Omental fat pad (tissue), 4 donors: ENCODE results near the gene ADRA2A. TPM values are rescaled to one million over a fixed set of nuclear protein-coding genes. Genes with fewer than 3 reads are reported as not detected.

ENCODE experiments used
- ATAC-seq: fragments of 150-250 bp; one replicate; pipeline ENCODE4 v1.9.1; 2016; ENCODE audit warnings: mild to moderate bottlenecking, moderate library complexity; ENCODE audit not compliant: low FRiP score
- DNase-seq: peaks from one replicate; pipeline ENCODE4 v3.0.0-alpha.2; 2019; ENCODE audit warnings: low spot score
- CTCF ChIP-seq, 3 donors: fragments of 450-650 bp; IDR thresholded peaks; one replicate each; pipeline ENCODE4 v1.5.1; 2016 to 2017; ENCODE audit warnings: antibody characterized with exemption in 3 of 3, mild to moderate bottlenecking in 3 of 3, moderate library complexity in 2 of 3
- small RNA-seq: library from RNA; depleted of rRNA; stranded (forward); fragments of <200 nt; gene quantifications from one replicate; pipeline ENCODE3, GENCODE V24; 2016
- total RNA-seq, 4 donors: library from RNA; depleted of rRNA; stranded (reverse); fragments of >200 nt; gene quantifications; one replicate each; pipeline ENCODE4 v1.1.0, GENCODE V29; 2016

The ADRA2A gene
- total RNA-seq, 4 donors from 2014 or later, result 5.2 to 81.3 (median 42.9) TPM

GRCh38 chr10:111126077-111126476 lies 49.2 kb downstream of the ADRA2A start:
- DNase-seq (no peak), ATAC-seq (no peak)
- TF ChIP-seq CTCF (IDR thresholded peaks at IDR 0.05), result no peak

GRCh38 chr10:111127081-111127848 lies 50.4 kb downstream of the ADRA2A start:
- DNase-seq, result no peak
- no peak for ATAC-seq
- no peak for TF ChIP-seq CTCF (IDR thresholded peaks at IDR 0.05)

GRCh38 chr10:111128331-111129180 lies 51.7 kb downstream of the ADRA2A start:
- peak; percentile 77 for ATAC-seq
- no peak for DNase-seq
- TF ChIP-seq CTCF (IDR thresholded peaks at IDR 0.05), result no peak

GRCh38 chr10:111129363-111129762 lies 52.5 kb downstream of the ADRA2A start:
- DNase-seq (no peak), ATAC-seq (no peak)
- no peak for TF ChIP-seq CTCF (IDR thresholded peaks at IDR 0.05)

- DNase-seq (no peak), ATAC-seq (no peak)
These were observed 53.6 kb downstream of the ADRA2A start for GRCh38 chr10:111130471-111130870.

More at GRCh38 chr10:111130471-111130870, 53.6 kb downstream of the ADRA2A start:
- no peak for TF ChIP-seq CTCF (IDR thresholded peaks at IDR 0.05)

Small RNAs within 50 kb of the gene (small RNA-seq; reads per million reads assigned to genes)
- gene AL355863.1, result not detected

Other genes starting within 250 kb of the ADRA2A start
- gene PDCD4, start 205.1 kb upstream of the ADRA2A start, total RNA-seq, result 100 to 1,000 TPM in 2 of 4 donors, 10 to 100 TPM in 2; 69.7 to 127 (median 102) TPM
- 10 to 100 TPM; 19.6 to 32.2 (median 21.9) TPM for gene BBIP1, start 157.8 kb upstream of the ADRA2A start, total RNA-seq
- gene SHOC2, start 157.4 kb upstream of the ADRA2A start, total RNA-seq, result 10 to 100 TPM; 52.4 to 73.6 (median 67.6) TPM